Neuronal stem cell (in vitro differentiated cells): ENCODE measurements around the gene RAB3C.

Experiments
- DNase-seq: peaks from one replicate; pipeline ENCODE4 v3.0.0-alpha.2; 2013; ENCODE audit warnings: low spot score
- H2AFZ ChIP-seq: one replicate; pipeline ENCODE4 v1.6.1; 2013; ENCODE audit warnings: mild to moderate bottlenecking, low read length, inconsistent platforms
- H2AK5ac ChIP-seq: 2 replicates; pipeline ENCODE4 v1.6.1; 2013; ENCODE audit warnings: low read depth, mild to moderate bottlenecking, inconsistent platforms, low read length, moderate library complexity, mixed read lengths
- H2BK120ac ChIP-seq: 2 replicates; pipeline ENCODE4 v1.6.1; 2013; ENCODE audit warnings: low read depth, mild to moderate bottlenecking, inconsistent platforms, low read length, moderate library complexity, mixed read lengths
- H2BK12ac ChIP-seq: one replicate; pipeline ENCODE4 v1.6.1; 2013; ENCODE audit warnings: low read length, inconsistent platforms
- H2BK15ac ChIP-seq: 2 replicates; pipeline ENCODE4 v1.6.1; 2013; ENCODE audit warnings: mild to moderate bottlenecking, low read length, inconsistent platforms, mixed read lengths
- H2BK5ac ChIP-seq: one replicate; pipeline ENCODE4 v1.6.1; 2013; ENCODE audit warnings: inconsistent platforms, mild to moderate bottlenecking, low read length, moderate library complexity
- H3K14ac ChIP-seq: one replicate; pipeline ENCODE4 v1.6.1; 2013; ENCODE audit warnings: low read length, inconsistent platforms
- H3K18ac ChIP-seq: 2 replicates; pipeline ENCODE4 v1.6.1; 2013; ENCODE audit warnings: low read length, inconsistent platforms
- H3K23ac ChIP-seq: 2 replicates; pipeline ENCODE4 v1.6.1; 2013; ENCODE audit warnings: low read depth, mild to moderate bottlenecking, mixed read lengths, low read length, inconsistent platforms; ENCODE audit not compliant: poor library complexity
- H3K27ac ChIP-seq: replicated peaks from 3 replicates; pipeline ENCODE4 v1.5.1; 2013; ENCODE audit warnings: low read length, inconsistent platforms
- H3K27me3 ChIP-seq, 3 experiments: 2 replicates each; pipeline ENCODE4 v1.6.1; 2013; ENCODE audit warnings: low read length in 3 of 3, mild to moderate bottlenecking in 2 of 3, inconsistent platforms in 1 of 3, low read depth in 1 of 3, mixed read lengths in 1 of 3, moderate library complexity in 1 of 3; ENCODE audit not compliant: control insufficient read depth in 3 of 3, insufficient read depth in 3 of 3
- H3K36me3 ChIP-seq, 2 donors: replicated peaks in 1 of 2; 2 replicates each; pipeline ENCODE4 v1.6.1; 2013; ENCODE audit warnings: low read length in 2 of 2; ENCODE audit not compliant: control insufficient read depth in 2 of 2, insufficient read depth in 2 of 2
- H3K4ac ChIP-seq: 2 replicates; pipeline ENCODE4 v1.6.1; 2013; ENCODE audit warnings: inconsistent platforms, mild to moderate bottlenecking, low read length, moderate library complexity
- H3K4me1 ChIP-seq, 2 donors: 1 replicate in 1 of 2; 2 replicates in 1 of 2; pipeline ENCODE4 v1.6.1; 2013; ENCODE audit warnings: low read length in 2 of 2, low read depth in 1 of 2; ENCODE audit not compliant: control insufficient read depth in 2 of 2, insufficient read depth in 1 of 2
- H3K4me2 ChIP-seq: one replicate; pipeline ENCODE4 v1.6.1; 2013; ENCODE audit warnings: mild to moderate bottlenecking, low read length, inconsistent platforms; ENCODE audit not compliant: insufficient read depth, poor library complexity, severe bottlenecking
- H3K4me3 ChIP-seq, 2 donors: 2 replicates each; pipeline ENCODE4 v1.5.1; 2013; ENCODE audit warnings: low read length in 2 of 2, mild to moderate bottlenecking in 2 of 2, inconsistent platforms in 1 of 2, moderate library complexity in 1 of 2
- H3K79me1 ChIP-seq: one replicate; pipeline ENCODE4 v1.6.1; 2013; ENCODE audit warnings: low read depth, mild to moderate bottlenecking, inconsistent platforms, low read length, moderate library complexity
- H3K9ac ChIP-seq: one replicate; pipeline ENCODE4 v1.6.1; 2013; ENCODE audit warnings: mild to moderate bottlenecking, low read depth, low read length, inconsistent platforms; ENCODE audit not compliant: poor library complexity
- H3K9me3 ChIP-seq, 2 donors: replicated peaks in 1 of 2; 2 replicates each; pipeline versions ENCODE3 to v1.6.1; 2013; ENCODE audit warnings: low read length in 2 of 2, mild to moderate bottlenecking in 2 of 2, inconsistent platforms in 1 of 2, low read depth in 1 of 2, mixed read lengths in 1 of 2, moderate library complexity in 1 of 2; ENCODE audit not compliant: control insufficient read depth in 2 of 2, insufficient read depth in 1 of 2
- H4K8ac ChIP-seq: one replicate; pipeline ENCODE4 v1.6.1; 2013; ENCODE audit warnings: low read depth, mild to moderate bottlenecking, inconsistent platforms, low read length, moderate library complexity
- H4K91ac ChIP-seq: one replicate; pipeline ENCODE4 v1.6.1; 2013; ENCODE audit warnings: low read length, low read depth, mild to moderate bottlenecking, inconsistent platforms; ENCODE audit not compliant: poor library complexity
- WGBS, 2 donors: extraction: QIAGEN DNeasy Blood & Tissue Kit; methylation state at CpG; one replicate each; pipeline ENCODE4 v1.1.7; 2013; ENCODE audit warnings: missing lambda C conversion rate in 2 of 2, mixed read lengths in 1 of 2; ENCODE audit not compliant: insufficient read length in 2 of 2, insufficient replicate concordance in 1 of 2; ENCODE audit errors: extremely low coverage in 2 of 2; 5-methylcytosine and 5-hydroxymethylcytosine counted together

The RAB3C gene

GRCh38 chr5:58797021-58797420 is 214.1 kb downstream of the RAB3C start:
- Histone ChIP-seq H2BK15ac (no peak overlapping the region), H3K27me3 (no peaks in the 10 kb centered on the region), H2AK5ac (no peak overlapping the region), H4K91ac (no peak overlapping the region), H3K9ac (no peak overlapping the region), H3K14ac (no peak overlapping the region), H3K9me3 (no peaks in the 10 kb centered on the region), H2BK12ac (no peak overlapping the region), H3K18ac (no peak overlapping the region), H3K23ac (no peak overlapping the region), H2AFZ (no peak overlapping the region), H2BK120ac (no peak overlapping the region), H3K4me3 (no peak overlapping the region), H4K8ac (no peak overlapping the region), H3K79me1 (no peaks in the 10 kb centered on the region), H3K4me1 (no peaks in the 10 kb centered on the region), H2BK5ac (no peak overlapping the region), H3K36me3 (no peaks in the 10 kb centered on the region), H3K4ac (no peak overlapping the region), H3K27ac (no peak overlapping the region), H3K4me2 (no peak overlapping the region)
- no peak for DNase-seq

GRCh38 chr5:58800356-58800755 is 217.5 kb downstream of the RAB3C start:
- Histone ChIP-seq H2BK5ac (no peak overlapping the region), H2AFZ (no peak overlapping the region), H3K4me1 (peaks cover 5 to 6% of the 10 kb centered on the region in 2 donors), H3K79me1 (no peaks in the 10 kb centered on the region), H3K4me3 (no peak overlapping the region), H2BK120ac (no peak overlapping the region), H2AK5ac (no peak overlapping the region), H3K9me3 (no peaks in the 10 kb centered on the region), H3K27me3 (no peaks in the 10 kb centered on the region), H3K4me2 (no peak overlapping the region), H3K23ac (no peak overlapping the region), H2BK12ac (no peak overlapping the region), H2BK15ac (no peak overlapping the region), H3K27ac (no peak overlapping the region), H4K91ac (no peak overlapping the region), H3K18ac (no peak overlapping the region), H3K4ac (no peak overlapping the region), H3K9ac (no peak overlapping the region), H3K14ac (no peak overlapping the region), H4K8ac (no peak overlapping the region), H3K36me3 (no peaks in the 10 kb centered on the region)
- DNase-seq = no peak
- WGBS, 2 donors = no CpG with 5 or more reads among the region's 7 CpGs

GRCh38 chr5:58800861-58801540 is 218.1 kb downstream of the RAB3C start:
- no peaks in the 10 kb centered on the region for H3K27me3 ChIP-seq
- H3K36me3 ChIP-seq = no peaks in the 10 kb centered on the region
- no peak overlapping the region for H3K18ac ChIP-seq
- no peak overlapping the region for H3K14ac ChIP-seq
- no peak overlapping the region for H2BK5ac ChIP-seq
- H2BK15ac ChIP-seq = no peak overlapping the region
- no peak overlapping the region for H2AK5ac ChIP-seq
- no peak overlapping the region for H2BK12ac ChIP-seq
- no peak overlapping the region for H3K4ac ChIP-seq
- no peak overlapping the region for H3K27ac ChIP-seq
- no CpG with 5 or more reads among the region's 5 CpGs for WGBS, 2 donors
- no peaks in the 10 kb centered on the region for H3K9me3 ChIP-seq
- H3K9ac ChIP-seq = no peak overlapping the region
- no peaks in the 10 kb centered on the region for H3K79me1 ChIP-seq
- H4K8ac ChIP-seq = no peak overlapping the region
- no peak overlapping the region for H2AFZ ChIP-seq
- no peak overlapping the region for H3K4me3 ChIP-seq
- no peak for DNase-seq
- H3K4me1 ChIP-seq = peaks cover 5 to 6% of the 10 kb centered on the region in 2 donors
- H3K23ac ChIP-seq = no peak overlapping the region
- no peak overlapping the region for H3K4me2 ChIP-seq
- H4K91ac ChIP-seq = no peak overlapping the region
- no peak overlapping the region for H2BK120ac ChIP-seq

GRCh38 chr5:58803056-58803455 is 220.2 kb downstream of the RAB3C start:
- no peak overlapping the region for H3K18ac ChIP-seq
- no peak overlapping the region for H3K27ac ChIP-seq
- H2BK12ac ChIP-seq = no peak overlapping the region
- peaks cover 5 to 6% of the 10 kb centered on the region in 2 donors for H3K4me1 ChIP-seq
- no peak overlapping the region for H2AFZ ChIP-seq
- no peak overlapping the region for H3K14ac ChIP-seq
- H2AK5ac ChIP-seq = no peak overlapping the region
- H2BK15ac ChIP-seq = no peak overlapping the region
- H3K23ac ChIP-seq = no peak overlapping the region
- H2BK120ac ChIP-seq = no peak overlapping the region
- H3K9ac ChIP-seq = no peak overlapping the region
- DNase-seq = no peak
- H3K9me3 ChIP-seq = no peaks in the 10 kb centered on the region
- no peak overlapping the region for H3K4me2 ChIP-seq
- no peaks in the 10 kb centered on the region for H3K79me1 ChIP-seq
- H4K8ac ChIP-seq = no peak overlapping the region
- H3K27me3 ChIP-seq = no peaks in the 10 kb centered on the region
- H3K4me3 ChIP-seq = no peak overlapping the region
- H3K4ac ChIP-seq = no peak overlapping the region
- no peak overlapping the region for H4K91ac ChIP-seq
- no peaks in the 10 kb centered on the region for H3K36me3 ChIP-seq
- H2BK5ac ChIP-seq = no peak overlapping the region
